ENCODE results near the gene SAP25.
"Not testable (repeated sequence)": the region's sequence is repeated elsewhere in the genome, so short reads cannot be mapped to it uniquely, and the experiment has no call there.

The SAP25 gene

GRCh38 chr7:100528108-100528866, 45.4 kb downstream of the SAP25 start:
- DNase-seq: not testable (repeated sequence)

- DNase-seq: not testable (repeated sequence)
Observed at GRCh38 chr7:100523192-100523591, 50.5 kb downstream of the SAP25 start.

Data from activated CD8-positive, alpha-beta memory T cell treated with anti-CD3 and anti-CD28 coated beads for 24 hours (primary cell).